ENCODE measurements around the gene WDR1.

Gene WDR1

DNA sequence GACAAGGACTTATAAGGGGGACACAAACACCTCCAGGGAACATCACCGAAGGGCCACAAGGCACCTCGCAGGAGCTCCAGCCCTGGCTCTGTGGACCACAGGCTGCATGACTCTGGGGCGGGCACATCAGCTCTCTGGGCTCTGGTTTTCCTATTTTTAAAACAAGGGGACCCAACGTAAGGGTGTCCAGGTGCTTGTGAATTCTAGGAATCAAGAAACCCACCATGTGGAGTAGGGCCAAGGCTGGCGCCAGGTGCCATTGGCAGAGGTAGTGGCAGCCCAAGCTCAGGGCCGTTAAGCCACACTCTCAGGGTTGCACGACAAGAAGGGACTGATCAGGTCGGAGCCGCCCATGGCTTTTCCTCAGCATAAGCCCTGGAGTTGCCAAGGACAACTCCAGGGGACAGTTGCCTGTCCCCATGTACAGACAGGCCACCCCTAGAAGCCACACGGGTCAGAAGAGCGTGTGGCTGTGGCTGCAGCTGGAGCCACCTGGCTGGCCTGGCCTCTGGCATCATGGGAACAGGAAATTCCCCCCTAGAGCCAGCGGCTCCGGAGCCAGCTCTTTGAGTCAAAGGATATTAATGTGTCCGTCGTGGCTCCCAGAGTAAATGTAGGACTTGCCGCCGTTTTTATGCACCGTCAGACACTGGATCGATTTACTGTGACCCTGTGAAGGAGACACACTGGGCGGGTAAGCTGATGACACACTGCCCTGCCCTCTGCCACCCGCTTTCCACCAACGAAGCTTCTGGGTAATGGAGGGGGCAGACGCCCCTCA lies 32.5 kb downstream of the WDR1 start:
- DNase-seq: no peak

DNA sequence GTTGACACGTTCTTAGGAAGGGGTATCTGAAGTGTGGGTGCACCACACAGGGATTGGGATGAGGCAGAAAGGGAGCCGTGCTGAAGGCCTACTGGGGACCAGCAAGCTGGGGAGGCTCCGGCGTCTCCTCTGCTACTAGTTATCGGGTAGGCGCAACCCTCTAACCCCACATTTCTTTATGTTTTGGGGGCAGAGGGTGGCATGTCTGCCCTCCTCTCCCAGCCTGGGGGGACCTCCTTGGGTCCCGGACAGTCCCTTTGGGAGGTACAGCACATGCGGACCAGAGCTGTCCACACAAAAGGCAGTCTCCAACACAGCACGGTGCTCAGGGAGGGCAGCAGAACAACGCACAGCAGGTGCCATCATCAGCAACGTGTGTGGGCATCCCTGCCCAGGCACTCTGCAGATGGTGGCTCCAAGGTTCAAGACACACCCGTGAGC lies 33.2 kb downstream of the WDR1 start:
- no peak for DNase-seq

DNA sequence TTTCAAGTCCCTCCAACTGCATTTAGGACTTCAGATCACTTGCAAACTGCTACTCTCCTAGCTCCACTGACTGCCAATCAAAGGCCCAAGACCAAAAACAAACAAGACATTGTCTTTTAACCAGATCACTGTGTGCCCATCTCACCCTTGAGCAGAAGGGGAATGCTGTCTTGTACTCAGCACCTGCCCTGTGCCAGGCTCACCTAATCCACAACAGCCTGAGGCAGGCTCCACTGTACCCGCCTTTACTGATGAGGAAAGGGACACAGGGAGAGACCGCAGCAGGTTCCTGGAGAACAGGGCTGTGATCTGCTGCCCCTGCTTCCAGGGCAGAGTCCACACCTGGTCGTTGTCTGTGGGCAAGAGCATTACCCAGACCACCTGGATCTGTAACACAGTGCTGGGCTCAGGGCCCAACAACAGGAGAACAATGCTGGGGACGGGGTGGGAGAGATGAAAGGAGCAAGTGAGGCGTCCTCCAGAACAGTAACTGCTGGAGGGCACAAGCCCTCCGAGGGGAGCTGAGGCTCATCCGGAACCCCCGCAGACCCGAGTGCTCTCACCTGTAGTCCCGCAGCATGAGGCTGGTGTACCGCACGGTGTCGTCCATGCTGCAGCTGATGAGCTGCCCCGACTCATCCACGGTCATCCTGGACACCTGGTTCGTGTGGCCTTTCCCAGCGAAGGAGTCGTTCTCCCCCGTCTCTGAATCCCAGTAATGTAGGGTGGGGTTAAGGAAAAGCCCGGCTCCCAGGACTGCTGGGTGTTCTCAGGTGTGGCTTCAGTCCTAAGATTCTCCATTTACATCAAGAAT lies 33.9 kb downstream of the WDR1 start:
- DNase-seq: no peak

DNA sequence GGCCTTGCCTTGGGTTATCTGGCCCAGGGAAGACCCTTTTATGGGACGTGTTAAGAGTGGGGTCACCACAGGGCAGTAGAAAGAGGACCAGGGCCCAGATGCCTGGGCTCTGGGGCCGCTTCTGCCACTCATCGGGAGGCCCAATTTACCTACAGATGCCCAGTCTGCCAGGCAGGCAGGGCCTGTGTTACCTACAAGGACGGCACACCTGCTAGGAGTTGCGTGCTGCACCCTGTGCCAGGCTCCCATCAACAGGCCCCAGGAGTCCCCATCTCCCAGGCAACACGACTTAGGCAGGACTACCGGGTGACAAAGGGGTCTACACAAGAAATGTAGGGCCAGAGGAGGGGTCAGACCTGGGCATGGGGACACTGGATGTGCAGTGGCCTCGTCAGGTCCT lies 34.6 kb downstream of the WDR1 start:
- DNase-seq: no peak

GRCh38 chr4:10081218-10081606 lies 35.4 kb downstream of the WDR1 start:
- DNase-seq: no peak

GRCh38 chr4:10080589-10081217 lies 35.9 kb downstream of the WDR1 start:
- no peak for DNase-seq

GRCh38 chr4:10079912-10080588 lies 36.5 kb downstream of the WDR1 start:
- no peak for DNase-seq

GRCh38 chr4:10079256-10079655 lies 37.3 kb downstream of the WDR1 start:
- DNase-seq: no peak

- DNase-seq: no peak
These were observed 37.9 kb downstream of the WDR1 start for GRCh38 chr4:10078481-10079233.

- no peak for DNase-seq
These were observed 38.9 kb downstream of the WDR1 start for GRCh38 chr4:10077483-10078335.

DNA sequence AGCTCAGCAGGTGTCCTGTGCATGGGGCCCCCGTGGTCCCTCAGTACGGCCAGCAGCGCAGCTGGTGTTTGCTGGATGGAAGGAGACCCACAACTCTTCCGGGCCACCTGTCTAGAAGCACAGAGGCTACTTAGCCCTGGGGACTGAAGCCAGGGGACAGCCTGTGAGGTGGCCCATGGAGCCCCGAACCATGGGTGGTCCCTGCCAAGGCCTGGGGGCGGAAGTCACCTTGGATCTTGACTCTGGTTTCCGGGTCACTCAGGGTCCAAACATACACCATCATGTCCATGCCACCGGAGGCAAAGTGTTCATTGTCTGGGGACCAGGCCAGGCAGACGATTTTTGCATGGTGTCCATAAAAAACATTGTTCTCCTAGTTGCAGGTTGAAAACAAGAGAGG lies 39.5 kb downstream of the WDR1 start:
- DNase-seq: no peak

DNA sequence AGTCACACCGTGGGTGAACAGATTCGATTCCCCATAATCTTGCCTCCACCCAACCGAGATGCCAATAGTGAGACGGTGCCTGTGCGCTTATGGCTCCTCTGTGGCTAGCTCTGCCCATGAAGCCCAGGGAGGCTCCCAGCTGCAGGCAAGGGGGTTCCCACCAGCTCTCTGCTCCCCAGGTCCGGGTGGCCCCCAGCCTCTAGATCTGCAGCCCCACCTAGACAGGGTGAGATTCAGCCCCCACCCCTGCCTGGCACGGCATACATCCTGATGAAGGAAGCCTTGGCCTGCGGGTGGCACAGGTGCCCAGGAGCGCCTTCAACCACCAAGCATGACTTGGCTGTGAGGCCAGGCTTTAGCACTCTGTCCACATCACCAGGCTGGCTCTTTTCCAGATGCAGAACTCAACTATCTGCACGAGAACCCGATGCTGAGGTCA lies 40.6 kb downstream of the WDR1 start:
- DNase-seq: no peak

DNA sequence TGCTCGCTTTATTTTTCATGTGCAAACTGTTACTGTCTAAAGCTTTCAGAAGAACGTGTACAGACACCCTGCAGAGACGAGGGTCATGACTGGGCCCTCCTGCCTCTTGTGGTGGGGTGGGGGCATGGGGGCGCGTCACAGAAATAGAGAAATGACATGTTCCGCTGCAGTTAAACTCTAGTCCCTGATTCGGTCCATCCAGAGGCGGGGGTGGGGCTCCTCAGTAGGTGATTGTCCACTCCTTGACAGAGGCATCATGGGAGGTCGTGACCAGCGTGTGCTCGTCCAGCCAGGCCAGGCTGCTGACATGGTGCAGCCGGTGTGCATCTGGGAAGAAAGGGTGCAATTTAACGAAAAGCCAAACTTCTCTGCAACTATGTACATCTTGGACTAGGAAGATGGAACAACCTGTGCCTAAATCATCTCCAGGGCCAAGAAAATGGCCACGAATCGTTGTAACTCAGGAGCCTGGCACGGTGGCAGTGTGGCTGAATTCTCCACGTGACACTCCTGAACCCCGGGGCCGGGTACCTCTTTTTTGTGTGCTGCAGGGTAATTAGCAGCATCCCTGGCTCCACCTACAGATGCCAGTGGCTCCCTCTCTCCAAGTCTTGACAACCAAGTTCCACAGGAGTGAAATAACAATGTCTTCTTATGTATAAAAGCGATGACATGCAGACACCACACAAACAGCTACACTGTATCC lies 41.3 kb downstream of the WDR1 start:
- no peak for DNase-seq

DNA sequence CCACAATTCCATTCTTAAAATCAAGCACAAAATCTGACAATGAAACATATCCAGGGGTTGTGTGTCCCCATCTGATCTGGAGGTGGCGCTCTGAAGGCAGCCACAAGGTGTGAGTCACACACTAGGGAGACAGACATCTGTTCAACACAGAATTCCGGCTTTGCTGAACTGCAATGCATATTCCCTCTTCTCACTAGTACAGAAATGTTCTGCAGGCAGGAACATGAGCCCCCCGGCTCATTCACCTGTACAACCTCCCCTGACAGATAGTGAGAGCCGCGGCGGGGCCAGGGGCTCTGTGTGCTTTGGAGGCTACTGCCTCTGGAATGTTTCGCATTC lies 41.9 kb downstream of the WDR1 start:
- peak; percentile 66 for DNase-seq

GRCh38 chr4:10074076-10074766 lies 42.4 kb downstream of the WDR1 start:
- no peak for DNase-seq

- DNase-seq: no peak
These were observed 44.1 kb downstream of the WDR1 start for GRCh38 chr4:10072420-10073017.

DNA sequence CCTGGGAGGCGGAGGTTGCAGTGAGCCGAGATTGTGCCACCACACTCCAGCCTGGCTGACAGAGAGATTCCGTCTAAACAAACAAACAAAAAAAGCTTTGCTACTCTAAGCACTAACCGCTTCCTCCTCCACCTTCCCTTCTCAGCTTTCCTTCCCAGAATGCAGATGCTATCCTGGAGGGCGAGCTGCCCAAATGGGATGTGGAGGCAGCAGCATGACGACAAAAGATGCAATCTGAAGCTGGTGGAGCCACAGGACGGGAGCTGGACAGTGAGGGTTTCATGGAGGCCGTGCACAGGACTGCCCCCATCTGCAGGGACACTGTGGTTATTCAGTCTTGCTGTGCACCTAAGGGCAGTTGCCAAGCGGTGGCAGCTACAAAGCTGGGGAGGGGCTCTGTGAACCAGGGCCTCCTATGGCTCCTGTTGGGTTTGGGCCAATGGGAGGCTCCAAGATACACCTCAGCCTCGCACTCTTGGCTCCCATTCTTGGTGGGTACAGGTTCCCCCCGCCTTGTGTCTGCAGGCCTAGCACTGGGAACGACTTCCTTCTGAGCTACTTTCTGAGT lies 47.4 kb downstream of the WDR1 start:
- no peak for DNase-seq

DNA sequence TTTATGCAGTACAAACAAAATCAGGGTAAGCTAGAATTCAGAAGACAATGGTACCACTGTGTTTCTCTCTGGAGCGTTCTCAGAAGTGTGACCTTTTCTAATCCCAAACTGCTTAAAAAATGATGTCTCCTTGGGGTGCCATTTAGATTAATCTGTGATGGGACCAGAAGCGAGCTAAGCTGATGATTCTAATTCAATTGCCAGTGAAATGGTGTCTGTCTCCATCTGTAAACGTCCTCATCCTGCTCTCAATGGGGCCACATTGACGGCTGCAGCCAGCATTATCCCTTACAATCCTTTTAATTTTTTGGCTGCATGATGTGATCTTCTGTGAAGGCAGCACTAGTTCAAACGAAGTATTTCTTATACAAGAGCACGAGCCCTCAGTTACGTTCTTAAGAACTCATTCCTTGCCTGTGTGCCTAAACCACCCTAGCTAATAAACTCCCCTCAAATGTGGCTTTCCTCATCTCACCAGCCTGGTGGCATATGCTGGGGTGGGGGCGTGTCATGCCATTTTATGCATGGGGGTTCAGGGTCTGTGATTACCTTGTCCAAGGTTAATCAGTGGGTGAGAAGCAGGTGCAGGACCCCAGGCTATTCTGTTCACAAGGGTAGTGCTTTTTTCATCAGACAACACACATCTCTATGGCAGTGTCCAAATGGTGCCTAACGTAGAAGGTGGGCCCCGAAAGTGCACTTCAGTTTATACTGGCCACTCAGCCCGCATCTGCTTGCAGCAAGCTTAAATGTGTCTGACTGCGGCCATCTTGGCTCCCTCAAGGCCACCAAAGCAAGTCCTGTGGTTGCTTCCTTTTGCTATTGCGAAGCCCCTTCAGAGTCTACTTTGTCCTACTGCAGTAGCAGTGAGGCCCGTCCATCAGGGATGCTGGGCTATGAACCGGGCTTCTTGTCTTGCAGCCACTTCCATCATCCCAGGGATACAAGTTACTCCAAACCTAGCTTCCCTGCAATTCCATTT lies 49.6 kb downstream of the WDR1 start:
- DNase-seq: no peak
